Stimulated activated naive B cell treated with anti-CD40 and anti-IgM and Interleukin-4, amounts not matched to agents 10 μg/mL and 1 μg/mL and 100 μg/mL, for 72 hours (primary cell): ENCODE measurements around the gene BSX.

Experiments
- ATAC-seq, 2 donors: fragments of 150-1000 bp; cut with Tn5 transposase; replicated peaks; 2 replicates each; pipeline ENCODE4 v1.10.0; 2021; ENCODE audit warnings: moderate library complexity in 1 of 2
- DNase-seq: peaks from one replicate; pipeline ENCODE4 v3.0.0; 2021
- H3K27ac Mint-ChIP-seq: one replicate; pipeline ENCODE4 v1.8.0; 2022; ENCODE audit warnings: mild to moderate bottlenecking, mixed read lengths
- H3K27me3 Mint-ChIP-seq, 2 donors: one replicate each; pipeline ENCODE4 v1.8.0; 2022; ENCODE audit warnings: mixed read lengths in 2 of 2
- H3K36me3 Mint-ChIP-seq, 2 donors: one replicate each; pipeline ENCODE4 v1.8.0; 2022; ENCODE audit warnings: mixed read lengths in 2 of 2, mild to moderate bottlenecking in 1 of 2
- H3K4me1 Mint-ChIP-seq, 2 donors: one replicate each; pipeline ENCODE4 v1.8.0; 2022; ENCODE audit warnings: mixed read lengths in 2 of 2, mild to moderate bottlenecking in 1 of 2
- H3K4me3 Mint-ChIP-seq, 2 donors: one replicate each; pipeline ENCODE4 v1.8.0; 2022; ENCODE audit warnings: mild to moderate bottlenecking in 2 of 2, mixed read lengths in 2 of 2, moderate library complexity in 1 of 2
- H3K9me3 Mint-ChIP-seq, 2 donors: one replicate each; pipeline ENCODE4 v1.8.0; 2022; ENCODE audit warnings: mixed read lengths in 2 of 2, mild to moderate bottlenecking in 1 of 2

The BSX gene

GRCh38 chr11:122981388-122982264, at the start of gene BSX:
Gene BSX (minus strand): TSS chr11:122981834. CDS start chr11:122981671, 163 bp downstream.
- peak within 1 kb of the TSS; percentile 85 for H3K27ac Mint-ChIP-seq
- H3K4me1 Mint-ChIP-seq, result peaks cover 25 to 58% of the 10 kb centered on the region in 2 donors
- H3K36me3 Mint-ChIP-seq, result peaks cover 8% of the 10 kb centered on the region in 2 donors
- peaks cover 78 to 95% of the 10 kb centered on the region in 2 donors for H3K27me3 Mint-ChIP-seq
- H3K9me3 Mint-ChIP-seq, result peaks cover 3 to 5% of the 10 kb centered on the region in 2 donors
- no peak for DNase-seq
- ATAC-seq, result peak; percentile 44 to 60
- no peak within 1 kb of the TSS for H3K4me3 Mint-ChIP-seq

- Mint-ChIP-seq H3K4me3 (no peak overlapping the region), H3K9me3 (no peaks in the 10 kb centered on the region), H3K27ac (no peak overlapping the region), H3K36me3 (no peaks in the 10 kb centered on the region), H3K27me3 (no peaks in the 10 kb centered on the region), H3K4me1 (no peaks in the 10 kb centered on the region)
- DNase-seq, result no peak
- ATAC-seq, result no peak
Measured at GRCh38 chr11:123030517-123030916, 48.9 kb upstream of the BSX start.

- DNase-seq, result peak; percentile 6
- H3K27me3 Mint-ChIP-seq, result peaks cover 8 to 11% of the 10 kb centered on the region in 2 donors
- H3K9me3 Mint-ChIP-seq, result no peaks in the 10 kb centered on the region
- no peak overlapping the region for H3K27ac Mint-ChIP-seq
- peaks cover 4 to 11% of the 10 kb centered on the region in 2 donors for H3K4me1 Mint-ChIP-seq
- peak; percentile 91 to 94 for ATAC-seq
- H3K4me3 Mint-ChIP-seq, result no peak overlapping the region
- H3K36me3 Mint-ChIP-seq, result no peaks in the 10 kb centered on the region
Measured at GRCh38 chr11:123020968-123021367, 39.3 kb upstream of the BSX start.

GRCh38 chr11:123018702-123019101, 37.1 kb upstream of the BSX start:
- H3K27me3 Mint-ChIP-seq, result peaks cover 11 to 14% of the 10 kb centered on the region in 2 donors
- DNase-seq, result no peak
- H3K27ac Mint-ChIP-seq, result no peak overlapping the region
- H3K4me1 Mint-ChIP-seq, result peaks cover 4 to 10% of the 10 kb centered on the region in 2 donors
- no peak for ATAC-seq
- H3K4me3 Mint-ChIP-seq, result no peak overlapping the region
- no peaks in the 10 kb centered on the region for H3K9me3 Mint-ChIP-seq
- no peaks in the 10 kb centered on the region for H3K36me3 Mint-ChIP-seq

- Mint-ChIP-seq H3K27me3 (peaks cover 10 to 12% of the 10 kb centered on the region in 2 donors), H3K4me1 (no peaks in the 10 kb centered on the region), H3K36me3 (no peaks in the 10 kb centered on the region), H3K4me3 (no peak overlapping the region), H3K27ac (no peak overlapping the region), H3K9me3 (no peaks in the 10 kb centered on the region)
- ATAC-seq (no peak), DNase-seq (no peak)
Measured at GRCh38 chr11:123011510-123011909, 29.9 kb upstream of the BSX start.

- ATAC-seq (no peak), DNase-seq (no peak)
- no peaks in the 10 kb centered on the region for H3K9me3 Mint-ChIP-seq
- no peak overlapping the region for H3K27ac Mint-ChIP-seq
- H3K27me3 Mint-ChIP-seq, result peaks cover 0 to 5% of the 10 kb centered on the region in 2 donors
- H3K4me3 Mint-ChIP-seq, result no peak overlapping the region
- no peaks in the 10 kb centered on the region for H3K4me1 Mint-ChIP-seq
- no peaks in the 10 kb centered on the region for H3K36me3 Mint-ChIP-seq
Measured at GRCh38 chr11:123006860-123007542, 25.4 kb upstream of the BSX start.

GRCh38 chr11:123000721-123001120, 19.1 kb upstream of the BSX start:
- no peak for ATAC-seq
- no peaks in the 10 kb centered on the region for H3K36me3 Mint-ChIP-seq
- H3K27ac Mint-ChIP-seq, result no peak overlapping the region
- H3K4me1 Mint-ChIP-seq, result no peaks in the 10 kb centered on the region
- H3K27me3 Mint-ChIP-seq, result peaks cover 33 to 34% of the 10 kb centered on the region in 2 donors
- H3K4me3 Mint-ChIP-seq, result no peak overlapping the region
- DNase-seq, result no peak
- no peaks in the 10 kb centered on the region for H3K9me3 Mint-ChIP-seq

GRCh38 chr11:122998727-122999366, 17.2 kb upstream of the BSX start:
- H3K36me3 Mint-ChIP-seq, result no peaks in the 10 kb centered on the region
- H3K27ac Mint-ChIP-seq, result no peak overlapping the region
- H3K9me3 Mint-ChIP-seq, result no peaks in the 10 kb centered on the region
- H3K4me1 Mint-ChIP-seq, result no peaks in the 10 kb centered on the region
- no peak overlapping the region for H3K4me3 Mint-ChIP-seq
- ATAC-seq (no peak), DNase-seq (no peak)
- H3K27me3 Mint-ChIP-seq, result peaks cover 38 to 41% of the 10 kb centered on the region in 2 donors

GRCh38 chr11:122995526-122995925, 13.9 kb upstream of the BSX start:
- no peak overlapping the region for H3K4me3 Mint-ChIP-seq
- H3K36me3 Mint-ChIP-seq, result no peaks in the 10 kb centered on the region
- H3K9me3 Mint-ChIP-seq, result no peaks in the 10 kb centered on the region
- H3K27me3 Mint-ChIP-seq, result peaks cover 47 to 53% of the 10 kb centered on the region in 2 donors
- ATAC-seq (no peak), DNase-seq (no peak)
- no peak overlapping the region for H3K27ac Mint-ChIP-seq
- H3K4me1 Mint-ChIP-seq, result no peaks in the 10 kb centered on the region

GRCh38 chr11:122984186-122985011, 2.8 kb upstream of the BSX start:
- DNase-seq (no peak), ATAC-seq (peak; percentile 52 to 57)
- Mint-ChIP-seq H3K27me3 (peaks cover 67 to 81% of the 10 kb centered on the region in 2 donors), H3K27ac (peak overlapping the region; percentile 65), H3K4me3 (peak overlapping the region; percentile 88 to 92), H3K36me3 (peaks cover 3 to 4% of the 10 kb centered on the region in 2 donors), H3K4me1 (peaks cover 11 to 34% of the 10 kb centered on the region in 2 donors), H3K9me3 (peaks cover 2% of the 10 kb centered on the region in 2 donors)

GRCh38 chr11:122983438-122984185, 2.0 kb upstream of the BSX start:
- DNase-seq (no peak), ATAC-seq (no peak)
- H3K27me3 Mint-ChIP-seq, result peaks cover 73 to 88% of the 10 kb centered on the region in 2 donors
- peaks cover 0 to 2% of the 10 kb centered on the region in 2 donors for H3K9me3 Mint-ChIP-seq
- H3K4me3 Mint-ChIP-seq, result peak overlapping the region; percentile 88 to 92
- H3K27ac Mint-ChIP-seq, result no peak overlapping the region
- H3K4me1 Mint-ChIP-seq, result peaks cover 11 to 39% of the 10 kb centered on the region in 2 donors
- H3K36me3 Mint-ChIP-seq, result peaks cover 3 to 4% of the 10 kb centered on the region in 2 donors

- H3K4me3 Mint-ChIP-seq, result peak overlapping the region in 1 of 2 donors; percentile 15
- H3K27ac Mint-ChIP-seq, result peak overlapping the region; percentile 74
- H3K9me3 Mint-ChIP-seq, result peaks cover 3 to 5% of the 10 kb centered on the region in 2 donors
- peaks cover 26 to 64% of the 10 kb centered on the region in 2 donors for H3K4me1 Mint-ChIP-seq
- peaks cover 77 to 96% of the 10 kb centered on the region in 2 donors for H3K27me3 Mint-ChIP-seq
- no peak for DNase-seq
- H3K36me3 Mint-ChIP-seq, result peaks cover 8% of the 10 kb centered on the region in 2 donors
- ATAC-seq, result no peak
Measured at GRCh38 chr11:122979815-122980595, 1.6 kb downstream of the BSX start.
